Right lobe of liver (tissue), 6 donors: Measurements from ENCODE around the gene ANGPTL2. TPM values are rescaled to one million over a fixed set of nuclear protein-coding genes. Genes with fewer than 3 reads are reported as not detected.

ENCODE experiments used
- ATAC-seq, 4 donors: fragments of 200-7000 bp; cut with Tn5 transposase; one replicate each; pipeline ENCODE4 v1.9.1; 2020; ENCODE audit warnings: mild to moderate bottlenecking in 4 of 4, moderate library complexity in 4 of 4
- DNase-seq, 3 donors: peaks; one replicate each; pipeline ENCODE4 v3.0.0-alpha.2; 2020
- H3K27ac ChIP-seq, 3 donors: fragments of 200-600 bp; one replicate each; pipeline ENCODE4 v1.8.0; 2022
- H3K27me3 ChIP-seq, 2 donors: fragments of 200-600 bp; one replicate each; pipeline ENCODE4 v1.8.0; 2022
- H3K36me3 ChIP-seq, 4 donors: fragments of 200-600 bp; sonication (generic) in 1 of 4; one replicate each; pipeline versions ENCODE4 v1.5.1 to v1.8.0; 2017 to 2022; ENCODE audit warnings: control low read depth in 1 of 4
- H3K4me1 ChIP-seq, 4 donors: fragments of 200-600 bp; sonication (generic) in 1 of 4; one replicate each; pipeline versions ENCODE4 v1.5.1 to v1.8.0; 2017 to 2022; ENCODE audit warnings: control low read depth in 1 of 4
- H3K4me3 ChIP-seq, 3 donors: fragments of 200-600 bp; one replicate each; pipeline ENCODE4 v1.8.0; 2022
- H3K9me3 ChIP-seq, 4 donors: fragments of 200-600 bp; sonication (generic) in 1 of 4; one replicate each; pipeline versions ENCODE4 v1.5.1 to v1.8.0; 2017 to 2022; ENCODE audit warnings: control low read depth in 1 of 4
- CTCF ChIP-seq, 4 donors: fragments of 200-600 bp in 3 of 4; fragments of 450-650 bp in 1 of 4; IDR thresholded peaks; one replicate each; pipeline versions ENCODE4 v1.5.1 to v1.8.0; 2016 to 2022; ENCODE audit warnings: antibody characterized with exemption in 4 of 4, mild to moderate bottlenecking in 2 of 4
- POLR2A ChIP-seq: fragments of 450-650 bp; IDR thresholded peaks from one replicate; pipeline ENCODE4 v1.6.1; 2017; ENCODE audit warnings: antibody characterized with exemption, mild to moderate bottlenecking
- WGBS: methylation state at CpG from one replicate; pipeline ENCODE4 v1.1.6; 2018; ENCODE audit warnings: low coverage, low lambda C conversion rate; ENCODE audit not compliant: insufficient coverage; ENCODE audit errors: missing lambda C conversion rate; 5-methylcytosine and 5-hydroxymethylcytosine counted together
- intact Hi-C, 2 donors: fragments of 100-400 bp; cut with DNase I; formaldehyde crosslinking; loops; one replicate each; pipeline versions ENCODE4 v1.11.2 to v1.14.1; 2022
- total RNA-seq, 6 experiments: library from RNA; depleted of rRNA in 2 of 6; stranded (reverse); fragments of >200 nt in 2 of 6; fragmentation: NEBNext Ultra II Directional in 3 of 6; extraction: Animal tissue kit (Norgen Biotek cat#: 25700) in 3 of 6; gene quantifications; one replicate each; pipeline versions ENCODE4 v1.1.0 to v1.2.4, GENCODE V29; 2016 to 2023
- donor health status: DM: no; HTN: yes; CAD: no.
- donor health status: DM: no; HTN: no; CAD: no.
- donor health status: DM: no; HTN: no; CAD: no.
- donor health status: DM: no; HTN: yes; CAD: no.
- donor health status: DM: no; HTN: yes; CAD: no.

The ANGPTL2 gene
- total RNA-seq, 6 experiments from 2014 or later: 2.1 to 6.3 (median 3.0) TPM

- Histone ChIP-seq H3K27me3 (no peaks in the 10 kb centered on the region), H3K4me1 (peaks cover 0 to 13% (median 0%) of the 10 kb centered on the region in 4 donors), H3K9me3 (no peaks in the 10 kb centered on the region), H3K4me3 (no peak overlapping the region), H3K36me3 (no peaks in the 10 kb centered on the region), H3K27ac (no peak overlapping the region)
- WGBS: 76% methylated on average over 6 of the region's 8 CpGs
- no peak for ATAC-seq
- no peak for DNase-seq
- TF ChIP-seq POLR2A: no peak
- TF ChIP-seq CTCF (IDR thresholded peaks at IDR 0.05): no peak
- intact Hi-C loops: no loop called here
Observed at GRCh38 chr9:127118597-127119319, 3.7 kb downstream of the ANGPTL2 start.

- Histone ChIP-seq H3K9me3 (no peaks in the 10 kb centered on the region), H3K27ac (no peak overlapping the region), H3K4me1 (peaks cover 0 to 7% (median 0%) of the 10 kb centered on the region in 4 donors), H3K27me3 (no peaks in the 10 kb centered on the region), H3K36me3 (no peaks in the 10 kb centered on the region), H3K4me3 (no peak overlapping the region)
- TF ChIP-seq POLR2A (no peak), CTCF (IDR thresholded peaks at IDR 0.05) (no peak)
- intact Hi-C loops: no loop called here
- WGBS: 91% methylated on average over 4 of the region's 4 CpGs
- ATAC-seq (no peak), DNase-seq (no peak)
Observed at GRCh38 chr9:127117801-127118200, 4.6 kb downstream of the ANGPTL2 start.

DNA sequence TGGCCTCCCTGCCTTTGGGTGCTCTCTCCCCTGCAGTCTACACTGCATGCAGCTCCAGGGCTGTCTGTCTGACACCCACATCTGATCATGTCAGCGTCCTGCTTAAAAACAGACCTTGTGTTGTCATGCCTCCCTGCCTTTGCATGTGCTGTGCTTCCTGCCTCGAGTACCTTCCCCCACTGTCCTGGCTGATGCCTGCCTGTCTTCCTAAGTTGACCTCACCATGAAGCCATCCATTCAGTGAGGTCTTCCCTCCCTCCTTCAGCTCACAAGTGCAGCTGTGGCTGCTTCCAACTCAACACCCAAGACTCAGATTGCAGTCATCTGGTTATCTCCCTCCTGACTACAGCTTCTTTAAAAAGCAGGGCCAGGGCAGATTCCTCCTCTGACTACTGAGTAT lies 5.5 kb downstream of the ANGPTL2 start:
- DNase-seq (no peak), ATAC-seq (no peak)
- H3K27ac ChIP-seq: no peak overlapping the region
- H3K4me3 ChIP-seq: no peak overlapping the region
- intact Hi-C loops: no loop called here
- no peaks in the 10 kb centered on the region for H3K9me3 ChIP-seq
- TF ChIP-seq POLR2A (no peak), CTCF (IDR thresholded peaks at IDR 0.05) (no peak)
- 63% methylated on average over 2 of the region's 2 CpGs for WGBS
- H3K4me1 ChIP-seq: no peaks in the 10 kb centered on the region
- H3K27me3 ChIP-seq: no peaks in the 10 kb centered on the region
- no peaks in the 10 kb centered on the region for H3K36me3 ChIP-seq

DNA sequence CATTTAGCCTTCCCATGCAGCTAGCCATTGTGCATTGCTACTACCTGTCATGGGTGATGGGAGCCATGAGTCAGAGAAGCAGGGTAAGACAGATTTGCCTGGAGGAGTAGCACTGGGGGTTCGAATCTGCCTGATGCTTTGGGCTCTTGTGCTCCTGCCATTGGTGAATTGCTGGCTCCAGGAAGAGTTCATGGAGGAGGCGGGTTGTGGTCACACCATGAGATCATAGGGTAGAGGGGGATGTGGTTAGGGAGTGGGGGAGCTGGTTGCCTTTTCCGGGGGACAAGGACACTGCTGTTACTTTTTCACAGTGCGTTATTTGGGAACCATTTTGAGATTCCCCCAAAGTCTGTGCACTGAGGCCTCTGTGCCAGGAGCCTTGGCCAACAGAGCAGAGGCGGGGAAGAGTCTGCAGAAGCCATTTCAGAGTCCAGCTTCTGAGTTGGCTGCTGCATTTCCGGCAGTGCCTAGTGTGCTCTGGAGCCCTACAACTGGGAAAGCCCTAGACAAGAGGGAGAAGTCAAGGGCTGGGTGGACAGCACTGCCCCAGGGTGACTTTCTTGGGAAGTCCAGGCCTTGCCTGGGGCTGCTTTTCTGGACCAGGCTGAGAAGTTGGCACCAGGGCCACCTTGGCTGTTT lies 6.2 kb downstream of the ANGPTL2 start:
- Histone ChIP-seq H3K4me3 (no peak overlapping the region), H3K36me3 (no peaks in the 10 kb centered on the region), H3K9me3 (no peaks in the 10 kb centered on the region), H3K27ac (no peak overlapping the region), H3K27me3 (no peaks in the 10 kb centered on the region), H3K4me1 (no peaks in the 10 kb centered on the region)
- no peak for TF ChIP-seq POLR2A
- no peak for TF ChIP-seq CTCF (IDR thresholded peaks at IDR 0.05)
- WGBS: 72% methylated on average over 3 of the region's 6 CpGs
- ATAC-seq (no peak), DNase-seq (no peak)
- intact Hi-C loops: no loop called here
